ENCODE measurements around the gene TF.
"Not testable (repeated sequence)": the region's sequence is repeated elsewhere in the genome, so short reads cannot be mapped to it uniquely, and the experiment has no call there.

TF gene

DNA sequence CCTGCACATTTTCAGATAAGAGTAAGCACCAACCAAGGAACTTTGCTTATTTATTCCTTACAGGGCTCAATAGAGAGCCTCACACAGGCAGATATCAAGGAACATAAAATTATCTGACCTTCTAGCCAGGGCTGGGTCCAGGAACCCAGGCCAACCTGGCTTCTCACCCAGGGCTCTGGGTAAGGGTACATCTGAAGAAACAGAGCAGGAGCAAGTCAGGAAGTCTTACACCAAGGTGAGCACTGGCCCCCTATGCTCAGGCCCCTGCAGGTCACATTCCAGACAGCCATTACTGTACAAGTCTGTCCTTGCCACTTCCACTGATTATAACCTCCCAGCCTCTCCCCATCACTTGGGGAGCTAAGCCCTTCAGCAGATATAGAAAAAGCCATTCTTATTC, 19.1 kb downstream of the TF start:
- no peak for DNase-seq (ENCODE audit: low read depth in 2 of 2)

DNA sequence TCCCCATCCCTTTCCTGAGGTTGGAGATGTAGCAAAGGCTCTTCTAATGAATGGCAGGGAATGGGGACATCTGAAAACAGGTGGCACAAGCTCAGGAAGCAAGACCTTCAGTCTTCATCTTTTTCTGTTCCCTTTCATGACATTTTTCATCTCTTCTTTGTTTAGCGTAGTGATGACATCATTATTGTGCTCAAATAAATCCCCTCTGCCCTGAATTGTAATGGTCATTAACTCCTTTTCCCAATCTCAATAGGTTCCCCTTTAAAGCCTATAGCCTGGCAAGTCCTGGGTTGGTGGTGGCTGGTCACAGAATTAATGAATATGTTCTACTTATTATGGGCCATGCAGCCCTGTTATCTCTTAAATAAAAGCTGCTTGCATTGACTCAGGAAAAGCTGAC, 21.4 kb downstream of the TF start:
- no peak for DNase-seq (ENCODE audit: low read depth in 2 of 2)

- DNase-seq (ENCODE audit: low read depth in 2 of 2), result no peak
Measured at GRCh38 chr3:133769536-133769935, 23.3 kb downstream of the TF start.

DNA sequence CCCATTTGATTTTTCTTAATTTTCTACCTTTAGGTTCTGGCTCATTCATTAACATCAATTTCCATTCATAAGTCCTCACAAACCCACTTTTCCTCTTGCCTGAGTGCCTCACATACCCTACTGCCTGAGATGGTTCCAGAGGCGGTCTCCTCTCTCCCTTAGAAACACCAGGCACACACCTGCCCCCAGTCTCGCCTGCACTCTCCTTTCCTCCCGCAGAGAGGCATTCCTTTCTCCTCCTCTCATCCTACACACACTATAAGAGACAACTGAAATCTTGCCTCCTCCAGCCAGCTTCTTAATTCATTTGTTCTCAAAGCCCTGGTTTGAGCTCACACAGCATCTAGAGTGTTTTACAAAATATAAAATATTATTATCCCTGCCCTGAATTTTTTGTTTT, 27.5 kb downstream of the TF start:
- no peak for DNase-seq (ENCODE audit: low read depth in 2 of 2)

DNA sequence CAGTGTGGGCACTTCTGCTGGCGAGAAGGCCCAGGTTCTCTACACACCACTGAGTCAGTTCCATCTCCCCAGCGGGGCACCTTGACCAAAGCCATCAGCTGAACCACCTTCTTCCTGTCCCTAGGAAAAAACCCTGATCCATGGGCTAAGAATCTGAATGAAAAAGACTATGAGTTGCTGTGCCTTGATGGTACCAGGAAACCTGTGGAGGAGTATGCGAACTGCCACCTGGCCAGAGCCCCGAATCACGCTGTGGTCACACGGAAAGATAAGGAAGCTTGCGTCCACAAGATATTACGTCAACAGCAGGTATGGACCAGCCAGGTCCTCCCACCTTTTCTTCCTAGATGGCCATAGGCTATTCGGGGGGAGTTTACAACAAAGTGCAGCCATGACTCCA, 29.1 kb downstream of the TF start:
- DNase-seq (ENCODE audit: low read depth in 2 of 2), result no peak

DNA sequence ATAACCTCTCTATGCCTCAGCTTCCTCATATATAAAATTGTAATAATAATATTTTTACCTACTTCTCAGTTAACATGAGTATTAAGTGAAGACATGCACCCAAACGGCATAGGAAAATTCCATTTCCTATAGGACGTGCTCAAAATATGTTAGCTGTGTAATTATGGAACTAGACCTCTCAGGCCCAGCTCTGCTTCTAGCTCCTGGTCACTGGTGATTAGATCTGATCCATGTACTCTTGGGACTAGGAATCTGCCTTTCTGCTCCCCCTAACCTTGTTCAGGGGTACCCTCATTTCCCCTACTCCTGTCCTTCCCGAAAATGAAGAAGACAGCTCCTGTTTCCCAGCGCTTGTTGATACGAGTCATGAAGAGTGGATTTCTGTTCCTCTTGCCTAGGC, 29.6 kb downstream of the TF start:
- DNase-seq (ENCODE audit: low read depth in 2 of 2), result no peak

DNA sequence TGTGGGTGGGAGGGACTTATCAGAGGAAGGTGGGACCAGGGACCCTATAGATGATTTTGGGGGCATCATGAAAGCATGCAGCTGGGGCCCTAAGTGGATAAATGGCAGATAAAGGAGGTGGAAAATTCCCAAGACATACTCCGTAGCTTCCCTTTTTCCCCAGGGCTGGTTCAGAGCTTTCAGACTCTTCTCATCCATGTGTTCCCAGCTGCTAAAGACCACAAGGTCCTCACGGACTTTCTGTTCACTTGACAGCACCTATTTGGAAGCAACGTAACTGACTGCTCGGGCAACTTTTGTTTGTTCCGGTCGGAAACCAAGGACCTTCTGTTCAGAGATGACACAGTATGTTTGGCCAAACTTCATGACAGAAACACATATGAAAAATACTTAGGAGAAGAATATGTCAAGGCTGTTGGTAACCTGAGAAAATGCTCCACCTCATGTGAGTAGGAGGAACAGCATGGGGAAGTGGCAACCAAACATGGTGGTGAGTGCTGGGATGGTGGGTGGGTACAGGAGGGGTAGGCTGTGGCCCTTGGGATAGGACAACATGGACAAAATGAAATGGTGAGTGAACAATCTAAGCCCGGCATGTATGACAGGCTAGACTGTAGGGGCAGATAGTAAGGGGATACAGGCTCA, 30.7 kb downstream of the TF start:
- no peak for DNase-seq (ENCODE audit: low read depth in 2 of 2)

- no peak for DNase-seq (ENCODE audit: low read depth in 2 of 2)
Measured at GRCh38 chr3:133777807-133778568, 31.8 kb downstream of the TF start.

DNA sequence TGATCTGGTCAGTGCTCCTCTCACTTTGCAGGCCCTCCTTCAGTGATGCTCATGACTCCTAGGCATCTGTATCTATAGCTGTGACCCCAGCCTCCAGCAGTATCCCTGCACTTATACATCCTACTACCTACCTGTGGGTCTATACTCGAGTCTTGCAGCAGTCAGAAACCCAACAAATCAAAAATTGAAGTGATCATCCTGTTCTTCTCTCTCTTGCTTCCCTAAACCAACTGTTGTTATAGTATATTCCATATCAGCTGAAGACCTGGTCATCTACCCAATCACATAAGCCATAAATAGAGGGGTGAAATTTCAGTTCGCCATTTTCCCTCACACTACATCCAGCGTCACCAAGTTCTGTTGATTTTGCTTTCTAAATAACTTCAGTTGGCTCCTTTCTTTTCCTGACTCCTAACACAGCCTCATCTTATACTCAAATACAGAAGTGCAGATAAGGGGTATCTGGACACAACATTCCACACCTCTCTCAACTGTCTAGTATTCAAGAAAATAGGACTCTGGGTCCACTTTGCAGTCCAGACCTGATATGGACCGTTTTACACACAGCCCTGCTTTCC, 33.5 kb downstream of the TF start:
- DNase-seq (ENCODE audit: low read depth in 2 of 2), result no peak

DNA sequence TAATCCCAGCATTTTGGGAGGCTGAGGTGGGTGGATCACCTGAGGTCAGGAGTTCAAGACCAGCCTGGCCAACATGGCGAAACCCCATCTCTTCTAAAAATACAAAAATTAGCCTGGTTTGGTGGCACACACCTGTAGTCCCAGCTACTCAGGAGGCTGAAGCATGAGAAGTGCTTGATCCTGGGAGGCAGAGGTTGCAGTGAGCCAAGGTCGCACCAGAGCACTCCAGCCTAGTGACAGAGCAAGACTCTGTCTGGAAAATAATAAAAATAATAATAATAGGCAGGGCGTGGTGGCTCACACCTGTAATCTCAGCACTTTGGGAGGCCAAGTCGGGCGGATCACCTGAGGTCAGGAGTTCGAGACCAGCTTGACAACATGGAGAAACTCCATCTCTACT, 34.6 kb downstream of the TF start:
- DNase-seq (ENCODE audit: low read depth in 2 of 2), result not testable (repeated sequence)

DNA sequence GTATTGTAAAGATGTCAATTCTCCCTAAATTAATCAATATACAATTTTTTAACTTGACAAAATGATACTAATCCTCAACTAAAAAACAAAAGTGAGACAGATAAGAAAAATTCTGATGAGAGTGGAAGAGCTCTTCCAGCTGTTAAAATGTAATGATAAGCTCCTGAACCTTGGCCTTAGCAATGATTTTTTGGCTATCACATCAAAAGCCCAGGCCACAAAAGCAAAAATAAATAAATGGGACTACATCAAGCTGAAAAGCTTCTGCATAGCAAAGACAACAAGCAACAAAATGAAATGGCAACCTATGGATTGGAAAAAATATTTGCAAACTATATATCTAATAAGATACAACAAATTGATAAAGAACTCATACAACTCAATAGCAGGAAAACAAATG, 35.4 kb downstream of the TF start:
- DNase-seq (ENCODE audit: low read depth in 2 of 2), result no peak

DNA sequence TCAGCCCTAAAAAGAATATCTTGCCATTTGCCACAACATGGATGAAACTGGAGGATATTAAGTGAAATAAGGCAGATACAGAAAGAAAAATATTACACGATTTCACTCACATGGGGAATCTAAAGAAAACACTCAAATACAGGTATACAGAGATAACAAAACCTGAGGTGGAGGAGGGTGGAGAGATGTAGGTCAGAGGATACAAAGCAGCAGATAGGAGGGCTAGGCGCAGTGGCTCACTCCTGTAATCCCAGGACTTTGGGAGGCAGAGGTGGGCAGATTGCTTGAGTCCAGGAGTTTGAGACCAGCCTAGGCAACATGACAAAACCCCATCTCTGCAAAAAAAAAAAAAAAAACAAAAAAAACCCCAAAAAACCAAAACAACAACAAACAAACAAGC, 36.3 kb downstream of the TF start:
- DNase-seq (ENCODE audit: low read depth in 2 of 2), result no peak

GRCh38 chr3:133783762-133784161, 37.6 kb downstream of the TF start:
- no peak for DNase-seq (ENCODE audit: low read depth in 2 of 2)

DNA sequence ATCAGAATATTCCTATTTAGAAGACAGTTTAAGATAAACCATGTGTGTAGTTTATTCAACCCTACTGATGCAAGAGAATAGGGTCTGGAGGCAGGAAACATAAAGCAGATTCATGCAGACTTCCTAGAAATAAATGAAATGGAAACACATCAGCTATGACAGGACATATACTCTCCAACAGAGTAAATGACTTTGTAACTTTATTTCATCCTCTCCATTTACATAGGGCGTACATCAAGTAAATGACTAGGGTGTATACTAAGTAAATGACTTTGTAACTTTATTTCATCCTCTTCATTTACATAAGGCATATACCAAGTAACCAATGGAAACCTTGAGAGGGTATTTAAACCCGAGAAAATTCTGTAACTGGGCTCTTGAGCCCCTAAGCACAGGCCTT, 41.8 kb downstream of the TF start:
- no peak for DNase-seq (ENCODE audit: low read depth in 2 of 2)

DNA sequence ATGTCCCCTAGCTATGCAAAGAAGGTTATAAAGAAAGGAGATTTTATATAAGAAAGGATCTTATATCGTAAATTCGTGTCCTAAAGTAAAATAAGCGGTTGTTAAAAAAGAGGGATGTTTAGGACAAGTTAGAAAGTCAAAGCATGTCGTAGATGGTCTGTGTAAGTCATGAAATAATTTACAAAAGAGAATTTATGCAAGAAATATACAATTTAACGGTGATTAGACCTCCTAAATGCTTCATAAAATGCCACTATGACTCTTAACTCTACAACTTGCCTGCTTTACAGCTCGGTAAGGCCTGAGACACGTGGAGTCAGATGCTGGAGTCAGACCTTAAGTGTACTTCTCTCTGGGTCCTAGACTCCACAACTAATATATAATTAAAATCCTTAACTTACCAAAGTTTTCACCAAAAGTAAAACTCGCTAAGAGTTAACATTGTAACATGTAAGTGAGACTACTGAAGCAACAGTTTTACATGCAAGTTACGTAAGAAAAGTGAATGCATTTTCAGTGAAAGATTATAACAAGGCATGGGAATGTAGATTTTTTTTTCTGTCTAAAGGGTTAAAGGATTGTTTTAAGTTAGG, 46.1 kb downstream of the TF start:
- no peak for DNase-seq (ENCODE audit: low read depth in 2 of 2)

- DNase-seq (ENCODE audit: low read depth in 2 of 2), result no peak
Measured at GRCh38 chr3:133797396-133798105, 51.4 kb downstream of the TF start.

DNA sequence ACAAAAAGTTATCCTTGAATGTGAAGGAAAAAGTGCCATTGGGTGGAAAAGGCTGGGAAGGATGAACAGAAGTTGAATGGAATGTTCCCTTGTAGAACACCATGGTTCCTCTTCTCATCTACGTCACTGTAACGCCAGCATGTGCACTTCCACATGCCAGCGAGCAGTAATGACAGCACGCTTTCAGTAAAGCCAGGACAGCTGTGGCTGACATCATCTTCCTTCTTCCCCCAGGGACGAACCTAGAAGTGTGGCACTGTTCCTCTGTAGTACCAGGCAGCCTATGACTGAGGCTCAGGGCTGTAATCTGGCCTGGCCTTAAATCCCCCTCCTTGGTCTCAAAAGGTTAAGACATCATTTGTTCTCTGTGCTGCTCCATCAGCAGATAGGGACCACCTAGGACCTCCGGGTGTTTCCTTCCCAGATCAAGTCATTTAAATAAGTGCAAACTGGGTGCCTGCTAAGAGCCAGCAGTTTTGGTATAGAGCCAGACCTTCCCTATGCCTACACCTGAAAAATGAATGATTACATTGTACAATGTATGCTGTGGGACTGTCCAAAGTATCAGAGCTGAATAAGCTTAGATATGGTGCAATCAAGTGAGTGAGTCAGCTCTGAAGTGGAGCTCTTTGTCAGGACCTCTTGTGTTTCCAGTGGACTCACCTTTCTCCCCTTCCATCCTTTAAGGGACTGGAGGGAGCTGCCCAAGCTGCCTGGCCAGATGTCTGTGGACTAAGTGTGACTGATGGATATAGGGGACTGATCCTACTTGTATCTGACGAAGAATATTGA, 53.8 kb downstream of the TF start:
- DNase-seq (ENCODE audit: low read depth in 2 of 2), result no peak

GRCh38 chr3:133803469-133803868, 57.3 kb downstream of the TF start:
- no peak for DNase-seq (ENCODE audit: low read depth in 2 of 2)

- no peak for DNase-seq (ENCODE audit: low read depth in 2 of 2)
Measured at GRCh38 chr3:133804896-133805295, 58.7 kb downstream of the TF start.

GRCh38 chr3:133805384-133805701, 59.1 kb downstream of the TF start:
- DNase-seq (ENCODE audit: low read depth in 2 of 2), result no peak

DNA sequence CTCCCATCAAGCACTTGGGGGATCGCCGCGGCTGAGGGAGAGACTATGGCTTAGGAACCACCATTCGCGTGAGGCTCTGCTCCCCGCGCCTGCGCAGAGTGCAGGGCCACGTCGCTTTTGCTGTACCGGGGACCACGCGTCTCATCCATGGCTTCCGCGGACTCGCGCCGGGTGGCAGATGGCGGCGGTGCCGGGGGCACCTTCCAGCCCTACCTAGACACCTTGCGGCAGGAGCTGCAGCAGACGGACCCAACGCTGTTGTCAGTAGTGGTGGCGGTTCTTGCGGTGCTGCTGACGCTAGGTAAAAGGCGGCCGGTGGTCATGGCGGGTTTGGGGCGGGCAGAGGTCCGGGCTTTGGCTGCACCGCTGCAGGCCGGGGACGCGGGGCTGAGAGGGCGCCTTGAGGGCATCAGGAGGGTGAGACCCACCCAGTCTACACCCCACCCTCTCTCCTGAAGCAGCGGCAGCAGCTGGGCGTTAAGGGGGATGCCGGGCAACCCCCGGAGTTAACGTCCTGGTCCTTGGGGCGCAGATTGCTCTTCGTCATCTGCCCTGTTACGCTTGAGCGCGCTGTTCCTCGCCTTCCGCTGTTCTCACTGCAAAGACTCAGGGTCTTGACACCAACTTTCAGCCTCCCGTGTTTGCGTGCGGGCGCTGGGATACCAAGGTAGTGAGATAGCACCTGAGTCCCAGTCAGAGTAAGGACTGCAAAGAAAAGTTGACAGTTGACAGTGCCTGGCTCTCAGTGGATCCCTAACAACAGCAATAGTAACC, 59.7 kb downstream of the TF start, which contains the start of gene SRPRB:
Gene SRPRB (plus strand): TSS at position 114 of the 774 bp plus-strand sequence. CDS start 34 bp downstream, at position 148.
- DNase-seq (ENCODE audit: low read depth in 2 of 2), result peak; percentile 91 to 94

Measured in stimulated activated CD4-positive, alpha-beta T cell treated with anti-CD3 and anti-CD28 coated beads, Interleukin-12 subunit alpha, Interleukin-12 subunit beta, amount 100 ng/mL, for 24 hours (primary cell).